HG03097 (cell line): Measurements from ENCODE around the gene TNFRSF21.
"Not testable (repeated sequence)": the region's sequence is repeated elsewhere in the genome, so short reads cannot be mapped to it uniquely, and the experiment has no call there.

Experiments used
- ATAC-seq: cut with Tn5 transposase; IDR thresholded peaks from one replicate; pipeline ENCODE4 v1.9.1; 2021; ENCODE audit not compliant: unreplicated experiment, low FRiP score

Gene TNFRSF21

GRCh38 chr6:47231151-47231550 lies 78.6 kb downstream of the TNFRSF21 start:
- ATAC-seq: no peak

GRCh38 chr6:47230579-47230978 lies 79.1 kb downstream of the TNFRSF21 start:
- no peak for ATAC-seq

GRCh38 chr6:47229255-47229654 lies 80.5 kb downstream of the TNFRSF21 start:
- ATAC-seq: no peak

GRCh38 chr6:47228093-47228492 lies 81.6 kb downstream of the TNFRSF21 start:
- ATAC-seq: not testable (repeated sequence)

- ATAC-seq: not testable (repeated sequence)
These were observed 86.5 kb downstream of the TNFRSF21 start for GRCh38 chr6:47223251-47223650.

GRCh38 chr6:47221565-47221964 lies 88.1 kb downstream of the TNFRSF21 start:
- no peak for ATAC-seq

- no peak for ATAC-seq
These were observed 100.1 kb downstream of the TNFRSF21 start for GRCh38 chr6:47209632-47210031.

GRCh38 chr6:47207261-47207660 lies 102.4 kb downstream of the TNFRSF21 start:
- ATAC-seq: no peak

- ATAC-seq: no peak
These were observed 103.1 kb downstream of the TNFRSF21 start for GRCh38 chr6:47206626-47207025.

- ATAC-seq: no peak
These were observed 105.6 kb downstream of the TNFRSF21 start for GRCh38 chr6:47203938-47204611.

GRCh38 chr6:47203266-47203937 lies 106.3 kb downstream of the TNFRSF21 start:
- peak; percentile 84 for ATAC-seq

- ATAC-seq: peak; percentile 4
These were observed 107.0 kb downstream of the TNFRSF21 start for GRCh38 chr6:47202644-47203205.

- ATAC-seq: no peak
These were observed 109.0 kb downstream of the TNFRSF21 start for GRCh38 chr6:47200536-47201334.

GRCh38 chr6:47197682-47198640 lies 111.7 kb downstream of the TNFRSF21 start:
- ATAC-seq: no peak

GRCh38 chr6:47196113-47196512 lies 113.6 kb downstream of the TNFRSF21 start:
- no peak for ATAC-seq

- no peak for ATAC-seq
These were observed 114.6 kb downstream of the TNFRSF21 start for GRCh38 chr6:47195011-47195650.

- no peak for ATAC-seq
These were observed 121.1 kb downstream of the TNFRSF21 start for GRCh38 chr6:47188588-47189021.

- ATAC-seq: no peak
These were observed 121.7 kb downstream of the TNFRSF21 start for GRCh38 chr6:47187893-47188587.

GRCh38 chr6:47187113-47187512 lies 122.6 kb downstream of the TNFRSF21 start:
- ATAC-seq: no peak
